GM19035 (cell line): Measurements from ENCODE around the gene PALS1.
"Not testable (repeated sequence)": the region's sequence is repeated elsewhere in the genome, so short reads cannot be mapped to it uniquely, and the experiment has no call there.

Source experiments
- ATAC-seq: cut with Tn5 transposase; IDR thresholded peaks from one replicate; pipeline ENCODE4 v1.9.1; 2021; ENCODE audit not compliant: unreplicated experiment

The PALS1 gene

DNA sequence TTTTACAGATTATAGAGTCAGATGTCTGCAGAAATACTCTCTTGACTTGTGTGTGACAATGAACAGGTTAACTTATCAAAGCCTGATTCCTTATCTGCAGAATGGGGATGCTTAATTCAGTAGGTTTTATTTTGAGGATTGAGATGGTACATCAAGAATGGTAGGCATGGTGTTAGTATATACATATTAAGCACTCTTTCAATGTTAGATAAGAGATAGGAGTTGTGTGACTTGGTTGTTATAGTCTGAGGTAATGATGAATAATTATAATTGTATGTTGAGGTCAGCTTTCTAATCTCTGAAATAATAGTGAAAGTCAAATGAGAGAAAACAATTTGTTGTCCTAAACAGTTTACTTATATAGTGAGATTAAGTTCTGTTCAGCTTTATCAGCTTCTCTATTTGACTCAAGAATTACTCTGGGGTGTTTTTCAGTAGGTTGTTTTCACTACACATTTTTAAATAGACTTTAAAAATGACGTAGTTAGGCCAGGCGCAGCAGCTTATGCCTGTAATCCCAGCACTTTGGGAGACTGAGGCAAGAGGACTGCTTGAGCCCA, 11.9 kb downstream of the PALS1 start:
- no peak for ATAC-seq

DNA sequence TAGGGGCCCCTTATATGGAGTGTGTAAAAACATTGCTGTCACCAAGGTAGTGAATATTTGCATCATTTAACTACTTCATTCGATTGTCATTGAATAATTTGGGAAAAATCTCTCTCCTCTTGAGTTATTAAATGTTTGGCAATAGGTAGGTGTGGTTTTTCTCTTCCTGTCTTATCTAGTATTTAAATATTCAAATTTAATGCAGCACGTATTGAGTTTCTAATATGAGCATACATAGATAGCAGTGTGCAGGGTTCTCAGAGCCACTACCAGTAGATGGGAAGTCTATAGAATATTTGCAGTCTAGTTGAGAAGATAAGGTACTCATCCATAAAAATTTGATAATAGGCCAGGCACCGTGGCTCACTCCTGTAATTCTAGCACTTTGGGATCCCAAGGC, 16.7 kb downstream of the PALS1 start:
- ATAC-seq = no peak

DNA sequence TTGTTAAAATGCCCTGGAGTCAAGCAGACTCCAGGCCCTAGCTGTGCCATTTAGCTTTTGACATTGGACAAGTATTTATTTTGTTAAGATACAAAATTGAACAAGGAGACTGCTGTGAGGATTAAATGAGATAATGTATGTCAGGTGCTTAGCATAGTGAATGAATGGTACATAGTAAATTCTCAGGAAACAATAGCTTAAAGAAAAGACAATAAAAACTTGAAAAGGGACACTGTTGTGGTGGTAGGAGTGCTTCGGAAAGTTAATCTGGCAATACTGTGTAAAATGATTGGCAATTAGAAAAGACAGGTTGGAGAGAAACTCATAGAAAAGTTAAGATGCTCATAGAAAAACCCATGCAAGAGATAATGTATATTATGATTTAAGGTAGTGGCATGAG, 19.7 kb downstream of the PALS1 start:
- no peak for ATAC-seq

DNA sequence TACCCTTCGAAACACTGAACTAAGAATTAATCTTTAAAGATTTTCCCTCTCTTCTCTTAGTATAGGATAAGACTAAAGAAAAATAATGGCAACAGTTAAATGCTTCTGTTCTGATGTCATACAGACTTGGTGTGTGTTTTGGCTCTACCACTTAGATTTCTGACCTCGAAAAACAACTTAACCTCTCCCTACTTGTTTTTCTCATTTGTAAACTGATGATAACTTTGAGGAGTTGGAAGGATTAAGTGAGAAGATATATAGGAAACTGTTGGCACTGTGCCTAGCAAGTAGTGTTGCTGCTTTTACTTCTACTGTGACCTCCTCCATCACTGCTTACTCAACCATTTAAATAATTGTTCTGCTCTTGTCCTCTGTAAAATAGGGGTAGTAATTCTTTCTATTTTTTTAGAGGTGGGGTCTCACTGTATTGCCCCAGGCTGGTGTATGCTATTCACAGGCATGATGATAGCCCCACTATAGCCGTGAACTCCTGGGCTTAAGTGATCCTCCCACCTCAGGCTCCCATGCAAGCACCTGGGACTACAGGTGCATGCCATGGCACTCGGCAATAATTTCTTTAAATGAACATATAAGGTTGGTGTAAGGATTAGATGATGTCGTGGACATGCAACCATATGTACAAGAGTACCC, 22.4 kb downstream of the PALS1 start:
- no peak for ATAC-seq

DNA sequence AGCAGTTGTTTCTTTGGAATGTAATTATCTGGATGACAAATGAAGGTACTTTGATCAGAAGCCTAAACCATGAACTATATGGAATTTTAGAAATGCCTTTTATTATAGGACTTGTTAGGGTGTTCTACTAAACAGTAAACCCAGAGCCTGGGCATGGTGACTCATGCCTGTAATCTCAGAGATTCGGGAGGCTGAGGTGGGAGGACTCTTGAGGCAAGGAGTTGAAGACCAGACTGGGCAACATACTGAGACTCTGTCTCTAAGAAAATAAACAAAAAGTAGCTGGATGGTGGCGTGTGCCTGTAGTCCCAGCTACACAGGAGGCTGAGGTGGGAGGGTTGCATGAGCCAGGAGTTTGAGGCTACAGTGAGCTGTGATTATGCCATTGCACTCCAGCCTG, 23.9 kb downstream of the PALS1 start:
- no peak for ATAC-seq

DNA sequence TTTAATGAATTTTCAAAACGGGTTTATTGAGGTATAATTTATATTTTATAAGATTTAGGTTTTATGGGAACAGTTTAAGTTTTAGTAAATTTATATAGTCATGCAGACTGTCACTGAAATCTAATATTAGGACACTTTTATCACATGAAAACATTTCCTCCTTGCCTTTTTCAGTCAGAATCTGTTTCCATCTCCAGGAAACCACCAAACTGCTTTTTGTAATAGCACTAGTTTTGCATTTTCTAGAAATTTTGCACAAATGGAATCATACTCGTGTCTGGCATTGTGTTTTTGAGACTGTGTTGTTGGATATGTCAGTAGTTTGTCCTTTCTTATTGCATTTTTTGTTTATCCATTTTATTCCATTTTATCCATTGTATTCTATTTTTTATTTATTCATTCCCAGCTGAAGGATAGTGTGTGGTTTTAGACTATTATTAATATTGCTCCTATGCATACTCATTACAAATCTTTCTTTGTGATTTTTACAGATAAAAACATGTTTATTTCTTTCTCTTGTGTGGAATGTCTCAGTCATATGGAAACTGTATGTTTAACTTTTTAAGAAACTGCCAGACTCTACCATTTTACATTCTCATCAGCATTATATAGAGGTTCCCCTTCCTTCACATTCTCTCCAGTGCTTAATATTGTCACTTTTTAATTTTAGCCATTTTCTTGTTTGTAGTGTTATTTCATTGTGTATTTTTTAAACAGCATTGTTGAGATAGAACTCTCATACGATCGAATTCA, 26.5 kb downstream of the PALS1 start:
- ATAC-seq = no peak

DNA sequence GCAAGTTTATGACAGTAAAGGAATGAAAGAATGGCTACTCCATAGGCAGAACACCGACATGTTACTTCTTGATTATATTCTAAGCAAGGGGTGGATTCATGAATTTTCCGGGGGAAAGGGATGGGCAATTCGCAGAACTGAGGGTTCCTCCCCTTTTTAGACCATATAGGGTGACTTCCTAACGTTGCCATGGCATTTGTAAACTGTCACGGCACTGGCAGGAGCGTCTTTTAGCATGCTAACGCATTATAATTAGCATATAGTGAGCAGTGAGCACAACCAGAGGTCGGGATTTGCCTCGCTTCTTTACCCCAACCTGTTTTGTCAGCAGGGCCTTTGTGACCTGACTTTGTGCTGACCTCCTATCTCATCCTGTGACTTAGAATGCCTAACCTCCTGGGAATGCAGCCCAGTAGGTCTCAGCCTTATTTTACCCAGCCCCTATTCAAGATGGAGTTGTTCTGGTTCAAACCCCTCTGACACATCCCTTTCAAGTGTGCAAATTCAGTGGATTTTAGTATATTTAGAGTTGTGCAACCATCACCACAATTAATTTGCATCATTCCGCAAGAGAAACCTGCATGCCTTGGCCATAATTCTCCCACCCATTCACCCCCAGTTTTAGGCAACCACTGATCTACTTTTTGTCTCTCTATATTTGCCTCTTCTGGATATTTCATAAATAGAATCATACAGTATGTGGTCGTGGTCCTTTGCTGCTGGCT, 27.4 kb downstream of the PALS1 start:
- no peak for ATAC-seq

DNA sequence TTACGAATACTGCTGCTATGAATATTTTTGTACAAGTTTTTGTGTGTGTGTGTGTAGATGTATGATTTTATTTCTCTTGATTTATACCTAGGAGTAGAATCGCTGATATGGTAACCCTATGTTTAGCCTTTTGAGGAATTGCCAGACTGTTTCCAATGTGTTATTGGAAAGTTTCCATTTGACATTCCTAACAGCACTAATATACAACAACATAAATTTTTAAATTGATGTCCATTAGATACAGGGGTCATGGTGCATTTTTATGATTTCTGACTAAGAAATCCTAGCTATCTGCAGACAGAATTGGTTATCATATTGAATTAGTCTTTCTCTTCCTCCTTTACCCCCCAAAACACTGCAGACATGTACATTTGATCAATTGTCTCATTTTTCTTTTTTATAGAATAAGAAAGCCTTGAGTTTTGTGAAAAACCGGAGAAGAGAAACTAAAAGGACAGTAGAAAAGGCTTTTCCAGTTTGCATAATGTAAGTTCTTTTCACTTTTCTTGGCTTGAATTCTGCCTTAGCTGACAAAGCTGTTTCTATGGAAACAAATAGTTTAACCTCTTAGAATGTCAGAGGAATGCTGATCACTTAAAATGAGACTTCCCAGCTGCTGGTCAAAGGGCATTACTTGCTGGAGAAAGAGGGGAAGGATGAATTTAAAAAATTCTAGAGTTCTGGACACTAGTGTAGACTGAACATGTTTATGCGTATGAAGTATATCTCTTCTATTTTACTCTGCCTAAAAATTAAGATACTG, 28.2 kb downstream of the PALS1 start:
- no peak for ATAC-seq

DNA sequence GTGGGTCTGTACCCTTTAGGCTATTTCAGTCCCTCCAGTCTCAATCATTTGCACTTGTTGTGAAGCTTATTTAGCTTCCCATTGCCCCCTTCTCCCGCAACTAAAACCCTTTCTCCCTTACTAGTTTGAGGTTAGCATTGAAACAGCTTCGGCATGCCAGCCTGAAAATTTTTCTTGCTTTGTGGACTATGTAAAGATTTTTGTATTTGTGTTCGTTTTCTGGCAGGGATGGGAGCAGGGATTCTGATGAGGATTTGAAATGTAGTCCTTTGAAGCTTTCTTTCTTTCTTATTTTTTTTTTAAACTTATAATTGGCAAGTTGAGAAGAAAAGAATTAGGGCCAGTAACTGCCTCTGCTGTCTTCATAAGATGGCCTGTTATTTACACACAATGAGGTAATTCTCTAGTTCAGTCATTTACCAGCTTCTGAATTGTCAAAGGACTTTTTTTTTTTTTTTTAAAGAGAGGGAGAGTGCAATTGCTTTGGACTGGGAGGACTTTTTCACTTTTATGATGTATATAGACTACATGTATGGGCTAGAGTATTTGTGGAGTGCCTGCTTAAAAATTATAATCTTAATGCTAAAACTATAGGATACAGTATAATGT, 29.0 kb downstream of the PALS1 start:
- ATAC-seq = no peak

DNA sequence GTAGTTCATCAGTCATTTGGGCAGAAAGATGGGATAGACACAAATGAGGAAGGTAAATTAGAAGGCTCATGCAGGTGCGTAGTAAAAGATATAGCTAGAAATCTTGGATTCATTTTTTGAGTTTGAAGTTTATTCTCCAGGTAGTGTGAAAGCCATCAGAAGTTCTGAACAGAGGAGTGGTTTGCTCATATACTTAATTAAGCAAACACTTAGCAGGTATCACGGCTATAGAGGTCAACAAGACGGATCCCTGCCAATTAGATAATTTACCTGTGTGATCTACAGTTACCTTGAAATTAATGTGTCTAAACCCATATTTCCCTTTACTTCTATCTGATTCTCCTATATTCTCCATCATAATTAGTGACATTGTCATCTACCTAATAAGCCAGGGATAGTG, 29.7 kb downstream of the PALS1 start:
- ATAC-seq = no peak

DNA sequence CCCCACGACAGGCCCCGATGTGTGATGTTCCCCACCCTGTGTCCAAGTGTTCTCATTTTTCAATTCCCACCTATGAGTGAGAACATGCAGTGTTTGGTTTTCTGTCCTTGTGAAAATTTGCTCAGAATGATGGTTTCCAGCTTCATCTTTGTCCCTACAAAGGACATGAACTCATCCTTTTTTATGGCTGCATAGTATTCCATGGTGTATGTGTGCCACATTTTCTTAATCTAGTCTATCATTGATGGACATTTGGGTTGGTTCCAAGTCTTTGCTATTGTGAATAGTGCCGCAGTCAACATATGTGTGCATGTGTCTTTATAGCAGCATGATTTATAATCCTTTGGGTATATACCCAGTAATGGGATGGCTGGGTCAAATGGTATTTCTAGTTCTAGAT, 32.0 kb downstream of the PALS1 start:
- ATAC-seq = not testable (repeated sequence)

DNA sequence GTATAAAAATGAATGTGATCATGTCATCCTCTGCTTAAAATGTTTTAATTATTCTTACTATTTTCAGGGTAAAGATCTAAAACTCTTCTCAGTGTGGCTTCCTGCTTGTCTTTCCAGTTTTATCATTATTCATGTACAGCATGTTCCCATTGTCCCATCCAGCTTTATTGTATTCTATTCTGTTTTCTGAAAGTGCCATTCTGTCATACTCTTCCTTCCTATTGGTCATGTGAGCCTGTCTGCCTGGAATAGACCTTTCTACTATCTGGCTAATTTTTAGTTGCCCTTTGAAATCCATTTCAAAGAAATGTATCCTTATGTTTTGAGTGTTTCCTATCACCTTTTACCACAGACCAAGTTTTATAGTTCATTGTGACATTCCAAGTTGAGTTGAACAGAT, 34.9 kb downstream of the PALS1 start:
- ATAC-seq = no peak

DNA sequence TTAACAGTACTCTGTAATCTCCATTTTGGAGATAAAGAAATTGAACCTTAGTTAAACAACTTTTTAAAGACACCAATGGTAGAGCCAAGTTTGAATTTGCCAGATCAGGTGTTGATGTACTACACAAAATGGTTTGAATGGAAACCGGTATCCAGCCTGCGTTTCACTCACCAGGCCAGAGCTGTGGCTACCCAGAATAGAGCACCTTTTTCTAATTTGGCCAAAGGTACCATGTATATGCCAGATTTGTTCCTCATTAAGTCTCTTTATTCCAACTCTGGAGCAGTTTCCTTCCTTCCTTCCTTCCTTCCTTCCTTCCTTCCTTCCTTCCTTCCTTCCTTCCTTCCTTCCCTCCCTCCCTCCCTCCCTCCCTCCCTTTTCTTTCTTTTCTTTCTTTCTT, 39.3 kb downstream of the PALS1 start:
- ATAC-seq = no peak

DNA sequence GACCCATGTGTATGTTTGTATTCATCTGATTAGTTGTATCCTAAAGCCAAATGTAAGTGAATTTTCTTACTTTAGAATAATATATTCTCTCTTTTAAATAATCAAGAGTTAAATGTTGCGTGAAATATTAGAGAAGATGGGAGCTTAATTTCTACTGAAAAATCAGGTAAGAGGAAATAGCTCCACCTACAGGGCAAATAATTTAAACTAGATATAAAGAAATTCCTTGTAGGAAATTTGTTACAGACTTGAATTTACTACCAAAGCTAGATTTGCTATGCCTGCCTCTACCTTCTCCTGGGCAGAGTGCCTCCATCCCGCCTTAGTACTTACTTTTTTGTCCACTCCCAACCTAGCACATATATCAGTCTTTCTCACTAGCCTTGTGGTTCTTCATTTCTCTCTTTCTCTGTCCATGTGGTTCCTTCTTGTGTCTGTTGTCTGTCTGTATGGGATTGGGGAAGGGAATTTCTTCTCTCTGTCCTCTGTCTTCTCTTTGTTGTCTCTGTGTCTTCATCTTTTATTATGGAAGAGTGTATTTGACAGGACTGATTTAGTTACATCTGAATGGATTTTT, 44.7 kb downstream of the PALS1 start:
- ATAC-seq = no peak
